Adrenal gland (tissue), 5 donors: ENCODE results near the gene WBP2.

ENCODE experiments used
- CTCF ChIP-seq, 6 experiments: fragments of 450-650 bp in 4 of 6; fragments of 200-600 bp in 2 of 6; sonication (generic) in 1 of 6; IDR thresholded peaks; 1 replicate in 5 of 6; 2 replicates in 1 of 6; pipeline versions ENCODE4 v1.5.1 to v1.8.0; 2016 to 2021; ENCODE audit warnings: antibody characterized with exemption in 6 of 6, mild to moderate bottlenecking in 2 of 6, moderate library complexity in 1 of 6
- POLR2A ChIP-seq, 2 donors: fragments of 450-650 bp; IDR thresholded peaks; one replicate each; pipeline ENCODE4 v1.6.1; 2017; ENCODE audit warnings: antibody characterized with exemption in 2 of 2, mild to moderate bottlenecking in 2 of 2, moderate library complexity in 1 of 2
- donor health status: DM: no; HTN: no; CAD: no.

GRCh38 chr17:75876938-75877751 is 22.0 kb upstream of the WBP2 start:
- TF ChIP-seq POLR2A (IDR thresholded peaks at IDR 0.05) (peak in 1 of 2 donors; percentile 53), CTCF (IDR thresholded peaks at IDR 0.05) (peak in 1 of 6 experiments; percentile 32)
